NCI-H82 treated with DMSO at 0.1 percent for 48 hours (cell line): Measurements from ENCODE around the gene KRTAP9-4.
"Not testable (repeated sequence)": the region's sequence is repeated elsewhere in the genome, so short reads cannot be mapped to it uniquely, and the experiment has no call there.

Experiments used
- DNase-seq: peaks from one replicate; lab custom pipeline; 2025; ENCODE audit not compliant: unreplicated experiment; lab: John Stamatoyannopoulos, UW

The KRTAP9-4 gene

DNA sequence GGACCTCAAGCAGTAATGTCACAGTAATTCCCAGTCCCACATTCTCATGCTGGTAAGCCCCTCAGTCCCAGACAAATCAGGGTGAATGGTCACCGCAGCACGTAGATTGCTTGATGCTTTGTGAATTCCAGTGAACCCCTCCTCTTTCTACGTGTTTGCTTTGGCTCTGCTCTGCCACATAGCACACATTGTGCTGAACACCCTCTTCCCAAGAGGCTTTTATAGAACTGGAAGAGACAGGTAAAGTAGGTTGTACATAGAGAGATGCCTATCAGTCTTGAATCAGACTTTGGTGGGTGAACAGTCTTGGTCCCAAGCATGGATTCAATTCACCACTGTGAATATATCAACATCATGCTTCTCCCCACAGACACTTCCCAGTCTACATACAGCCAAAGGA, 15.1 kb downstream of the KRTAP9-4 start:
- no peak for DNase-seq

DNA sequence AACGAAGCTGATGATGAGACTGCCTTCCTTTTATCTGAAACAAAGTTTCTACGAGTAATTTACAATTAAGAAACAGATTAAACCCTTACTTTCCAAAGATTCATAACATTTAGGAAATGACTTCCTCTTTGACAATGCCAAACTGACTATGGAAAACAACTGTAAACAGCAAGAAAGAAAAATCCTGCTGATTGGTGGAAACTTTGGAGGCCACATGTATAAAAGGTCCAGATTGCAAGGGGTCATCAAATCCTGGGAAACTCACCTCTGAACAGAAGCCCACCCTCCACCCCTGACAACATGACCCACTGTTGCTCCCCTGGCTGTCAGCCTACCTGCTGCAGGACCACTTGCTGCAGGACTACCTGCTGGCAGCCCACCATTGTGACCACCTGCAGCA, 15.6 kb downstream of the KRTAP9-4 start, which contains the start of gene KRTAP9-6:
Gene KRTAP9-6, plus strand, starts transcription at position 301 of the 400 bp plus-strand sequence. Its CDS starts 0 bp downstream, at position 301.
- DNase-seq: no peak

DNA sequence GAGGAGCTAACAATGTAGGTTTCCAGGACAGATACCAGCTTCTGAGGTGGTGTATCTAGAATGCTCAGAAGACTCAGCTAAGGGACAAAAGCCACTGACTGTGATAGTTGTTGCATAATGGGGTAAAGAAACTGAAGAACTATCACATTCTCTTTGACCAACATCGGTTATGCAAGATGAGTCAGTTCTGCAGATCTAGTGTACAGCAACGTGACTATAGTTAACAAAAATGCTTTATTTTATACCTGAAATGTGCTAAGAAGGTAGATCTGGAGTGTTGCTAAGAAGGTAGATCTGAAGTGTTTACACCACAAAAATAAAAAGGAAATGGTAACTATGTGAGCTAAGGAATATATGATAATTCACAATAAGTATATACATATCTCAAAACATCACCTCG, 18.2 kb downstream of the KRTAP9-4 start:
- DNase-seq: no peak

DNA sequence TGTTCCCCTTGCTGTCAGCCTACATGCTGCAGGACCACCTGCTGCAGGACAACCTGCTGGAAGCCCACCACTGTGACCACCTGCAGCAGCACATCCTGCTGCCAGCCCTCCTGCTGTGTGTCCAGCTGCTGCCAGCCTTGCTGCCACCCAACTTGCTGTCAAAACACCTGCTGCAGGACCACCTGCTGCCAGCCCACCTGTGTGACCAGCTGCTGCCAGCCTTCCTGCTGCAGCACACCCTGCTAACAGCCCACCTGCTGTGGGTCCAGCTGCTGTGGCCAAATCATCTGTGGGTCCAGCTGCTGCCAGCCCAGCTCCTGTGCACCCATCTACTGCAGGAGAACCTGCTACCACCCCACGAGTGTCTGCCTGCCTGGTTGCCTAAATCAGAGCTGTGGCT, 21.8 kb downstream of the KRTAP9-4 start:
- DNase-seq: not testable (repeated sequence)

DNA sequence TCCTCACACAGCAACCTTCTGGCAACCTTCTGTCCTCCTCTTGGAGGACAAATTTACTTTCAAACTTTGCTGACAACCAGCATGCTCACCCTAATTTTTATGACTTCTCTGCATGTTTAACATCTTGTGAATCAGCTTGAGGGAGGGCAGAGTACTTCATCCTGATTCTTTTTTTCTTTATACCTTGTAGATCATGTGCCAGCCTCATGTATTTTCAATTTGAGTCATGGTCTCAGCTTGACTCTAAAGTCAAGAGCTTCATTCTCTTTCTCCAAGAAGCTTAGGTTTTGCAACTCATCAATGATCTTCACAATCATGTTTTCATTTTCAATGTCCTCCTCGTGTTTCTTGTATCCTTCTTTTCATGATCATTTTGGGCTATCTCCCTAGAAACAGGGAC, 22.4 kb downstream of the KRTAP9-4 start:
- DNase-seq: no peak

DNA sequence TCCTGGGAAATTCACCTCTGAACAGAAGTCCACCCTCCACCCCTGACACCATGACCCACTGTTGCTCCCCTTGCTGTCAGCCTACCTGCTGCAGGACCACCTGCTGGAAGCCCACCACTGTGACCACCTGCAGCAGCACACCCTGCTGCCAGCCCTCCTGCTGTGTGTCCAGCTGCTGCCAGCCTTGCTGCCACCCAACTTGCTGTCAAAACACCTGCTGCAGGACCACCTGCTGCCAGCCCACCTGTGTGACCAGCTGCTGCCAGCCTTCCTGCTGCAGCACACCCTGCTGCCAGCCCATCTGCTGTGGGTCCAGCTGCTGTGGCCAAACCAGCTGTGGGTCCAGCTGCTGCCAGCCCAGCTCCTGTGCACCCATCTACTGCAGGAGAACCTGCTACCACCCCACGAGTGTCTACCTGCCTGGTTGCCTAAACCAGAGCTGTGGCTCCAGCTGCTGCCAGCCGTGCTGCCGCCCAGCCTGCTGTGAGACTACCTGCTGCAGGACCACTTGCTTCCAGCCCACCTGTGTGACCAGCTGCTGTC, 26.2 kb downstream of the KRTAP9-4 start, which contains the start of gene KRTAP9-7:
Gene KRTAP9-7, plus strand, starts transcription at position 51 of the 543 bp plus-strand sequence. Its CDS starts 0 bp downstream, at position 51.
- DNase-seq: not testable (repeated sequence)

DNA sequence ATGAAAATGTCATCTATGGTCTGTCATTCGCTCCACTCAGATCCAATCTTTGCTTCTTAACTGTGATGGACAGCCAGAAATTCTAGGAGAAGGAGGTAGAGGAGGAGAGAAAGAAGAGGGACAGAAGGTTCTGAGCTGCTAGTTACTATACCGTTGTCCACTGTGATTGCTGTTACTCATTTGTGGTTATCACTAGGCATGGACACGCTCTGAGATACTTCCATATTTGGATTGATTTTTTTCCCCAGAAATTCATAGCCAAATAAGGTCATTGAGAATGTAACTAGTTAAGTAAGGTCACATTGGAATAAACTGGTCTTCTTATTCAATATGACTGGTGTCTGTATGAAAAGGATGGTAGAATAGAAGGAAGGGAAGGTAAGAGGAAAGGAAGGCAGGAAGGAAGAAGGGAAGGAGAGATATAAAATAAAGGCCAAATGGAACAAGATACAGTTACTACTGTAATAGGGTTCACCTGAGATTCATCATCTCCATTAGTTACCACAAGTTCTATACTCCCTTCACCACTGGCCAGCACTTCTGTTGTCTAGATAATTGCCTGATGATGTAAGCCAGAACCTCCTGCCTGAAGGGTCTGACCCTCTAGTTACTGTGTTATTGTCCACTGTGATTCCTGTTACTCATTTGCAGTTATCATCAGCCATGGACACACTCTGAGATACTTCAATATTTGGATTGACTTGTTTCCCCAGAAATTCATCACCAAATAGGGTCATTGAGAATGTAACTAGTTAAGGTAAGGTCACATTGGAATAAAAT, 28.9 kb downstream of the KRTAP9-4 start:
- DNase-seq: no peak

DNA sequence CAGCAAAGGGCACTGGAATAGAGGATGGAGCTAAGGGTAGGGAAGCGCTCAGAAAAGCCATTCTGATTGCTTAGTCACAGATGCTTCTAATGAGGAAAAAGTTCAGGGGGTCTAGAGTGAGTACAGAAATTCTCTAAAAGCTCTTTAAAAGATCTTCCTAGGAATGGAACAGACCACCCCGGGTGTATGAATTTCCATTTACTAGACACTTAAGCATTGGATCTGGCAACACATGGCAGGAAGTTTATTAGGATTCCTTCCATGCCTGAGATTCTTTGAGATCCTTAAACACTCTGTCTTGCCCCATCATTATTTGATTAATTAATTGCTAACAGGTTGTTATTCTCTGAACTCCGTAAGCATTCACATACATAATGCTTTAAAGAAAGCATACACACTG, 34.6 kb downstream of the KRTAP9-4 start:
- DNase-seq: no peak

DNA sequence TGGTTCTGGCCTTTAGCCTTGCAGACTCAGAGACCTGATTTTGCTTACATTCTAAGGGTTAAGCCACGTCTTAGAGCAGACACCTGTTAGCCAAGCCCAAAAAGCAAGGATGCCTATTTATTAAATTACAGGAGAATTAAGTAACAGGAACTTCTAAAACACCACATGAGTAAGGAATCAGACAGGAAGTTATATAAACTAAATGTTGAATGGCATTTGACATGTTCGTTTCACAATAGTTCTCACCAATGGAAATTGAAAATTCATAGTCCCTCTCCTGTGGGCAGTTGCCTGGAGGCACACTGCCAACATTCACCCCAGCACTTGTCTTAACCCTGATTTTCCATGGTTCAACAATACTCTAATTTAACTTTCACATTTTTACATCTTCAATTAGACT, 35.1 kb downstream of the KRTAP9-4 start:
- DNase-seq: no peak

DNA sequence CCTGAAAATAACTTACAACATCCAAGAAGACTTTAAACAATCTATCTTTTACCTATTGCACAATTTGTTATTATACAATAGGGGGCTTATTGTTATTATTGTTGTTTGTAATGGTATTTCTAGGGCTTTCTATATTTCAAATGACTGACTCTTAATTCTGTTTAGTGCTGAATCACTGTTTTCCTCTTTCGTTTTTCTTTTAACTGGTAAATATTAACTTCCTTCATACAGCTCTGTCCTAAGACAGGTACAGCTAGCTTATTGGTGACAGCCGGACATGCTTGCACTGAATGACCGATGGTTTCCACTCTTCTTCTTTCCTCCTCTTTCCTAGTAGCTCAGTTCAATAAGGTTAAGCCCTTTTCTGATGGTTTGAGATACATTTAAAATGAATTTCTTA, 37.6 kb downstream of the KRTAP9-4 start:
- no peak for DNase-seq

DNA sequence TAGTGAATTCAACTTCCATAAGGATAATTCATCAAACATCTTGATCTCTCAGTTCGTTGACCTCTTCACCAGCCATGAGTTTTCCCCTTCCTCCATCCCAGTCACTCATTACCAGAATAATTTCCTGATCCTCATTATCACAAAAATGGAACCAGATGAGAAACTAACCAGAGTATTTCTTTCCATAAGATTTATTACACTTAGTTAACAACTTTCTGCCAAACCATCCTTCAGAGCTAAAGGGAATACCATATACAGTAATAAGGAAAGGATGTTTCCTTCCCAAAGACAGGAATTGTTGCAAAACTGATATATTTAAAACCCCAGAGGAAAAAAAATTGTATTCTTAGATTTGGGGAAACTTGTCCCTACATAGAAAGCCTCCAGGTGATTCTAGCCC, 44.5 kb downstream of the KRTAP9-4 start:
- no peak for DNase-seq

DNA sequence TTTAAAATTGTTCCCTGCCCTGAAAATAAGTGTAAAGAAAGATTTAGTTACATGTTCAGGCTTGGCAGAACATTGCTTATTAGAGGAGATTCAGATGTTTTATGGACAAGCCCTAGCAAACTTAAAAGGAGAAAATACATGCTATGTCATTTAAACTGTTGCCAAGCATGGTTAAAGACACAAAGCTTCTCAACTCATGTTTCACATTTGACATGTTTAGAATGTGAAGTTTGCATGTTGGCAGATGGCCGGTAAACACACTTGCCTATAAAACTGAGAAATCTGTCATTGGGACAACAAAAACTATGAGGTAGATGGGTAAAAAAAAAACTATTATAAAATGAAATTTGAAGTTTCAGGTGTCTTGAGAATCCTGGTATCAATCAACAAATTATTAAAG, 47.4 kb downstream of the KRTAP9-4 start:
- no peak for DNase-seq

DNA sequence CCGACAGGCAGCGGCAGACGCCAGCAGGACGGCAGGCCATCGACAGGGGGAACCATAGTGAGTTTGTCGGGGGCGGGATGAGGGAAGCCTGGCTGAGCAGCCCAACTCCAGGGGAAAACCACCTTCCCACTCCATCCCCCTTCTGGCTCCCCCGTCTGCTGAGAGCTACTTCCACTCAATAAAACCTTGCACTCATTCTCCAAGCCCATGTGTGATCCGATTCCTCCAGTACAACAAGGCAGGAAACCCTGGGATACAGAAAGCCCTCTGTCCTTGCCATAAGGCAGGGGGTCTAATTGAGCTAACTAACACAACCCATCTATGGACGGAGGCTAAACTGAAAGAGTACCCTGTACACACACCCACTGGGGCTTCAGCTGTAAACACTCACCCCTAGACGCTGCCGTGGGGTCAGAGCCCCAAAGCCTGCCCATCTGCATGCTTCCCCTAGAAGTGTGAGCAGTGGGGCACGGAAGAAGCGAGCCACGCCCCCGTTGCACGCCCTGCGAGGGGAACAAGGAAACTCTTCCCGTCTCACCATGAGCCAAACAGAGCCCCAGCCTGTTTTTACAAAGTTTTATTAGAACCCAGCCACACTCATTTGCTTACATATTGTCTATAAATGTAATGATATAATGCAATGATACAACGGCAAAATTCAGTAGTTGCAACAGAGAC, 49.1 kb downstream of the KRTAP9-4 start:
- DNase-seq: no peak
